ENCODE measurements around the gene SHPK. TPM values are rescaled to one million over a fixed set of nuclear protein-coding genes. Genes with fewer than 3 reads are reported as not detected.
A peak's percentile ranks its signal among the peaks of the same experiment; 100 is the strongest.

The SHPK gene
- total and polyA plus RNA-seq, 9 of the 15 experiments (the other 6 are each of a cell fraction or from before 2014, with no cell fraction given) = 2.5 to 16.3 (median 11.8) TPM

DNA sequence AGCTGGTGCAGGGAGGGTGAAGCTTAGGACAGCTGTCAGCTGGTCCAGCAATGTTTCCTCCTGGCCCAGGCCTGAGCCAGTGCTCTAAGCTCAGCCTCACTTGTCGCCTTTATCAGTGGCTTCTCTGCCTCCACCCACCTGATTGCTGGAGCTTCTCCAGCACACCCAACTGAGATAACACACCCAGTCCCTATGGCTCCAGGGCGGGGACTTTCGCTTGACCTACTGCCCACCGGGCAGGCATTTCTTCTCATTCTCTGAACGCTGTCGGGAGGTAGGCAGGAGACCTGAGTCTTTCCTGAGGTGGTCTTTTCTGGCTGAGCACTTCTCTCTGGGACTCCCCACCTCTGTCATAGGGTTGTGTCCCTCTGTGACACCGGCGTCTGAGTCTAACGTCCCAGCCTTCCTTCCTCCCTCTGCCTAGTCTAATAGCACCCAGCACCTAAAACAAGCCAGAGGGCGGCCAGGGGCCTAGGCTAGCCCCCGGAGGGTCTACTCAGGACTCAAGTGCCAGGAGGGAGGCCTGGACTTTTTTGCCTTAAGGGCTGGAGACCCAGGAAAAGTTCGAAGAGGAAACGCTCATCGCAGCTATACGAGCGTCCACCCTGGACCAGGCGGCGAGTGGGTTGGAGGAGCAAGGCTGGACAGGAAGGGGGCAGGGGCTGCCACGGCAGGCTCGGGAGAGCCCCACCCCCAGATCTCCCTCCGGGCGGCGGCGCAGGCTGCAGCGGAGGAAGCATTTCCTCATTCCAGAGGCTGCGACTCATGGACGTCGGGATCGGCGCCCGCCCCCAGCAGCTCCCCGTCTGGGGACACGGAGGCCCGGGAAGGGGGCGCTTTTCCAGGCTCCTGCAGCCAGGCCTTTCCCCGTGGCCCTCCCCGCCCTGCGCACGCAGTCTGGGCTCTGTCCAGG lies 31.6 kb upstream of the SHPK start:
- Histone ChIP-seq H3K27me3 (ENCODE audit: control insufficient read depth in 2 of 2, insufficient read depth in 2 of 2, low read length in 2 of 2) (no peaks in the 10 kb centered on the region), H3K9me3 (replicated peaks; ENCODE audit: control insufficient read depth, insufficient read depth, low read depth, low read length) (no peaks in the 10 kb centered on the region), H3K27ac (ENCODE audit: extremely low read depth, low read depth, low read length) (peak overlapping the region; percentile 57), H3K4me2 (ENCODE audit: insufficient read depth, low read length) (peak overlapping the region; percentile 79), H3K4me3 (peak overlapping the region; percentile 87), H2AFZ (ENCODE audit: low read depth, low read length) (peak overlapping the region; percentile 75), H4K20me1 (replicated peaks; ENCODE audit: control insufficient read depth, insufficient read depth, low read length) (0 out of 2 replicates have a peak, but pooled peaks cover 16% of the 10 kb centered on the region), H3K9me1 (ENCODE audit: control insufficient read depth, insufficient read depth, low read length) (peaks cover 6% of the 10 kb centered on the region), H3K79me2 (ENCODE audit: control insufficient read depth, insufficient read depth, low read length) (peaks cover 20% of the 10 kb centered on the region), H3K36me3 (ENCODE audit: control insufficient read depth, insufficient read depth, low read length) (peaks cover 7% of the 10 kb centered on the region; the same call in 2 of the 3 replicates), H3K4me1 (replicated peaks in 1 of 2; ENCODE audit: control insufficient read depth in 2 of 2, insufficient read depth in 2 of 2, low read length in 2 of 2) (peaks cover 6 to 37% of the 10 kb centered on the region in 2 experiments; a peak in 4 of 5 replicates), H3K9ac (ENCODE audit: insufficient read depth in 1 of 2, low read depth in 2 of 2, low read length in 2 of 2) (peak overlapping the region; percentile 53 to 90)
- ATAC-seq (peak; percentile 76), FAIRE-seq (peak; percentile 90), DNase-seq (ENCODE audit: extremely low read depth in 1 of 4, low spot score in 3 of 4) (peak; percentile 51 to 88 (median 74))
- intact Hi-C loops (cut with micrococcal nuclease) (no loop called here), in situ Hi-C loops (cut with MboI) (no loop called here)
- BruUV-seq (replicated peaks) = TSS peak; percentile 39
- 0% methylated on average over 18 of the region's 39 CpGs for WGBS (ENCODE audit: insufficient coverage, low coverage, missing lambda C conversion rate)
- CTCF ChIA-PET (ENCODE audit: low intra/inter-chr PET ratio) = no interaction called here
- POLR2A ChIA-PET = interaction anchor here (0.6 to 1.6 kb wide), 5 partner anchors 9 to 27 kb away, joined by 3 to 5 read pairs (median 3); no protein-coding TSS in a partner anchor
- TF ChIP-seq KDM5B (IDR thresholded peaks at IDR 0.05; ENCODE audit: insufficient replicate concordance, low read depth, low read length) = peak; percentile 21
- TF ChIP-seq, protein P1, sequence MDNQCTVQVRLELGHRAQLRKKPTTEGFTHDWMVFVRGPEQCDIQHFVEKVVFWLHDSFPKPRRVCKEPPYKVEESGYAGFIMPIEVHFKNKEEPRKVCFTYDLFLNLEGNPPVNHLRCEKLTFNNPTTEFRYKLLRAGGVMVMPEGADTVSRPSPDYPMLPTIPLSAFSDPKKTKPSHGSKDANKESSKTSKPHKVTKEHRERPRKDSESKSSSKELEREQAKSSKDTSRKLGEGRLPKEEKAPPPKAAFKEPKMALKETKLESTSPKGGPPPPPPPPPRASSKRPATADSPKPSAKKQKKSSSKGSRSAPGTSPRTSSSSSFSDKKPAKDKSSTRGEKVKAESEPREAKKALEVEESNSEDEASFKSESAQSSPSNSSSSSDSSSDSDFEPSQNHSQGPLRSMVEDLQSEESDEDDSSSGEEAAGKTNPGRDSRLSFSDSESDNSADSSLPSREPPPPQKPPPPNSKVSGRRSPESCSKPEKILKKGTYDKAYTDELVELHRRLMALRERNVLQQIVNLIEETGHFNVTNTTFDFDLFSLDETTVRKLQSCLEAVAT (IDR thresholded peaks at IDR 0.05) = no peak
- TF ChIP-seq E2F6 (IDR thresholded peaks at IDR 0.05; ENCODE audit: borderline replicate concordance in 1 of 2, extremely low read depth in 1 of 2, insufficient read depth in 1 of 2, insufficient read length in 1 of 2, low read depth in 1 of 2, low read length in 1 of 2, poor library complexity in 1 of 2, severe bottlenecking in 1 of 2) = no peak
- peak; percentile 29 for TF ChIP-seq MEIS2 (IDR thresholded peaks at IDR 0.05; ENCODE audit: partially characterized antibody)
- 0 out of 2 replicates have a peak, but pooled peaks have one; percentile 21 for TF ChIP-seq LCOR (CRISPR knock-in tag; IDR thresholded peaks at IDR 0.05)
- peak; percentile 47; the same call in 1 of the 2 replicates for TF ChIP-seq TCF3 (CRISPR knock-in tag; IDR thresholded peaks at IDR 0.05)
- no peak for TF ChIP-seq SNAPC5 (CRISPR knock-in tag; IDR thresholded peaks at IDR 0.05)
- no peak for TF ChIP-seq SRSF7 (optimal IDR thresholded peaks at IDR 0.05; ENCODE audit: low read depth, low read length)
- TF ChIP-seq ZMIZ1 (IDR thresholded peaks at IDR 0.05; ENCODE audit: low read depth in 2 of 2, low read length in 2 of 2) = no peak
- no peak for TF ChIP-seq HDAC3 (IDR thresholded peaks at IDR 0.05; ENCODE audit: borderline replicate concordance, partially characterized antibody)
- TF ChIP-seq NR2C1 (IDR thresholded peaks at IDR 0.05) = no peak
- TF ChIP-seq NR2C1 (tag; IDR thresholded peaks at IDR 0.05) = no peak
- TF ChIP-seq SNIP1 (IDR thresholded peaks at IDR 0.05; ENCODE audit: low read depth) = no peak
- no peak for TF ChIP-seq ZNF408 (CRISPR knock-in tag; IDR thresholded peaks at IDR 0.05; ENCODE audit: low read depth)

Measured in K562 (cell line).